BE2C (cell line): ENCODE results near the gene DPM2.
A peak's percentile ranks its signal among the peaks of the same experiment; 100 is the strongest.

Source experiments
- DNase-seq: peaks from one replicate; pipeline ENCODE4 v3.0.0-alpha.2; 2020
- H3K27me3 ChIP-seq: fragments of 250-450 bp; sonication (Bioruptor Pico); 2 replicates; pipeline ENCODE4 v1.5.1; 2020; ENCODE audit warnings: mild to moderate bottlenecking
- H3K36me3 ChIP-seq: fragments of 250-450 bp; sonication (Bioruptor Pico); 2 replicates; pipeline ENCODE4 v1.5.1; 2020; ENCODE audit warnings: mild to moderate bottlenecking
- H3K4me1 ChIP-seq: fragments of 250-450 bp; sonication (Bioruptor Pico); 2 replicates; pipeline ENCODE4 v1.5.1; 2020
- H3K4me3 ChIP-seq: 2 replicates; pipeline ENCODE4 v1.5.1; 2011; ENCODE audit warnings: low read depth, low read length
- H3K9me3 ChIP-seq: fragments of 250-450 bp; sonication (Bioruptor Pico); 2 replicates; pipeline ENCODE4 v1.5.1; 2020
- TF ChIP-seq, protein P1 (sequence below): IDR thresholded peaks from 2 replicates; pipeline ENCODE4 v1.5.1; 2012; ENCODE audit warnings: mild to moderate bottlenecking, low read depth, low read length

The DPM2 gene

DNA sequence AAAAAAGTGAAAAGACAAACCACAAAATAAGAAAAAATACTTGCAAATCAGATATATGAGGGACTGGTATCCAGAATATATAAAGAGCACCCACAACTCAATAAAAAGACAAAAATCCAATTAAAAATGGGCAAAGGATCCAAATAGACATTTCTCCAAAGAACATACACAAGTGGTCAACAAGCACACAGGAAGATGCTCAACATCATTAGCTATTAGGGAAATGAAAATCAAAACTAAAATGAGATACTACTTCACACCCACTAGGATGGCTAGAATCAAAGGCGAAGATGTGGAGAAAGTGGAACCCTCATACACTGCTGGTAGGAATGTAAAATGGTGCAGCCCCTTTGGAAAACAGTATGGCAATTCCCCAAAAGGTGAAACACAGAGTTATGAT is 21.1 kb upstream of the DPM2 start:
- Histone ChIP-seq H3K4me1 (peaks cover 27% of the 10 kb centered on the region), H3K9me3 (no peaks in the 10 kb centered on the region), H3K36me3 (no peaks in the 10 kb centered on the region), H3K4me3 (no peak overlapping the region), H3K27me3 (no peaks in the 10 kb centered on the region)
- TF ChIP-seq, protein P1, sequence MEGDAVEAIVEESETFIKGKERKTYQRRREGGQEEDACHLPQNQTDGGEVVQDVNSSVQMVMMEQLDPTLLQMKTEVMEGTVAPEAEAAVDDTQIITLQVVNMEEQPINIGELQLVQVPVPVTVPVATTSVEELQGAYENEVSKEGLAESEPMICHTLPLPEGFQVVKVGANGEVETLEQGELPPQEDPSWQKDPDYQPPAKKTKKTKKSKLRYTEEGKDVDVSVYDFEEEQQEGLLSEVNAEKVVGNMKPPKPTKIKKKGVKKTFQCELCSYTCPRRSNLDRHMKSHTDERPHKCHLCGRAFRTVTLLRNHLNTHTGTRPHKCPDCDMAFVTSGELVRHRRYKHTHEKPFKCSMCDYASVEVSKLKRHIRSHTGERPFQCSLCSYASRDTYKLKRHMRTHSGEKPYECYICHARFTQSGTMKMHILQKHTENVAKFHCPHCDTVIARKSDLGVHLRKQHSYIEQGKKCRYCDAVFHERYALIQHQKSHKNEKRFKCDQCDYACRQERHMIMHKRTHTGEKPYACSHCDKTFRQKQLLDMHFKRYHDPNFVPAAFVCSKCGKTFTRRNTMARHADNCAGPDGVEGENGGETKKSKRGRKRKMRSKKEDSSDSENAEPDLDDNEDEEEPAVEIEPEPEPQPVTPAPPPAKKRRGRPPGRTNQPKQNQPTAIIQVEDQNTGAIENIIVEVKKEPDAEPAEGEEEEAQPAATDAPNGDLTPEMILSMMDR: no peak
- DNase-seq: no peak

- DNase-seq: peak; percentile 83
- H3K4me3 ChIP-seq: no peak overlapping the region
- H3K4me1 ChIP-seq: peaks cover 21% of the 10 kb centered on the region
- no peaks in the 10 kb centered on the region for H3K9me3 ChIP-seq
- no peaks in the 10 kb centered on the region for H3K36me3 ChIP-seq
- TF ChIP-seq, protein P1: peak; percentile 72
- H3K27me3 ChIP-seq: no peaks in the 10 kb centered on the region
Measured at GRCh38 chr9:127955294-127956015, 17.8 kb upstream of the DPM2 start.

GRCh38 chr9:127954831-127955293 is 17.2 kb upstream of the DPM2 start:
- no peak for DNase-seq
- Histone ChIP-seq H3K9me3 (no peaks in the 10 kb centered on the region), H3K27me3 (no peaks in the 10 kb centered on the region), H3K4me3 (no peak overlapping the region), H3K4me1 (peaks cover 24% of the 10 kb centered on the region), H3K36me3 (no peaks in the 10 kb centered on the region)
- TF ChIP-seq, protein P1: no peak

- TF ChIP-seq, protein P1: no peak
- peaks cover 28% of the 10 kb centered on the region for H3K4me1 ChIP-seq
- no peaks in the 10 kb centered on the region for H3K27me3 ChIP-seq
- H3K9me3 ChIP-seq: no peaks in the 10 kb centered on the region
- H3K4me3 ChIP-seq: no peak overlapping the region
- no peak for DNase-seq
- no peaks in the 10 kb centered on the region for H3K36me3 ChIP-seq
Measured at GRCh38 chr9:127953768-127954505, 16.3 kb upstream of the DPM2 start.

DNA sequence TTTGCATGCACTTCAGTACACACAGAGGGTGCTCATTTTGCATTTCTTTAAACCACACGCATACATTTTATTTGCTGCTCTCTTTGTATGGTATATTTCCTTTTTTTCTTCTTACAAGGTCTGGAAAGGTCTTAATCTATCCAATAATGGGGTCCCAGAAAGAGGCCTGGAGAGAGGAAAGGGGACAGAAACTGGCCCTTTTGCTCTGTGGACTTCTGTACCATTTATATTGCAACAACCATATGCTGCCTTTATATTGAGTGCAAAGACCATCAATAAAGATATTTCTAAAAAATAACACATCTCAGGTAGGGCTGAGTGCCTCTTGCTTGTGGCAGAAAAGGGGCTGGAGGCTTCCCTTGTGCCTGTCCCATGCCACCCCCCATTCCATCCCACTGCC is 15.5 kb upstream of the DPM2 start:
- Histone ChIP-seq H3K27me3 (no peaks in the 10 kb centered on the region), H3K4me1 (peaks cover 28% of the 10 kb centered on the region), H3K9me3 (no peaks in the 10 kb centered on the region), H3K36me3 (no peaks in the 10 kb centered on the region), H3K4me3 (no peak overlapping the region)
- no peak for DNase-seq
- TF ChIP-seq, protein P1: no peak
